H9 (cell line): ENCODE measurements around the gene ERF. TPM values are rescaled to one million over a fixed set of nuclear protein-coding genes. Genes with fewer than 3 reads are reported as not detected.

Source experiments
- DNase-seq: peaks from one replicate; pipeline ENCODE4 v3.0.0-alpha.2; 2017
- H2AFZ ChIP-seq: one replicate; pipeline ENCODE4 v1.6.1; 2013; ENCODE audit warnings: mild to moderate bottlenecking, low read length, control low read depth, moderate library complexity
- H2AK5ac ChIP-seq: 2 replicates; pipeline ENCODE4 v1.6.1; 2013; ENCODE audit warnings: low read length, control low read depth, mixed read lengths; ENCODE audit not compliant: insufficient read length
- H2BK120ac ChIP-seq: one replicate; pipeline ENCODE4 v1.6.1; 2013; ENCODE audit warnings: low read depth, mild to moderate bottlenecking, low read length, control low read depth, inconsistent platforms; ENCODE audit not compliant: poor library complexity, severe bottlenecking
- H2BK12ac ChIP-seq: 2 replicates; pipeline ENCODE4 v1.6.1; 2013; ENCODE audit warnings: low read length, control low read depth, mixed read lengths, low read depth; ENCODE audit not compliant: insufficient read length
- H2BK15ac ChIP-seq: 2 replicates; pipeline ENCODE4 v1.6.1; 2013; ENCODE audit warnings: low read depth, low read length, control low read depth
- H2BK20ac ChIP-seq: one replicate; pipeline ENCODE4 v1.6.1; 2013; ENCODE audit warnings: low read depth, mild to moderate bottlenecking, low read length, control low read depth, inconsistent platforms; ENCODE audit not compliant: poor library complexity, severe bottlenecking
- H2BK5ac ChIP-seq: 2 replicates; pipeline ENCODE4 v1.6.1; 2013; ENCODE audit warnings: low read length, control low read depth, mixed read lengths; ENCODE audit not compliant: insufficient read length
- H3K14ac ChIP-seq: 2 replicates; pipeline ENCODE4 v1.6.1; 2013; ENCODE audit warnings: low read length, control low read depth; ENCODE audit not compliant: insufficient read depth
- H3K18ac ChIP-seq: 2 replicates; pipeline ENCODE4 v1.6.1; 2013; ENCODE audit warnings: low read depth, mild to moderate bottlenecking, mixed read lengths, low read length, control low read depth; ENCODE audit not compliant: insufficient read length
- H3K23ac ChIP-seq: 2 replicates; pipeline ENCODE4 v1.6.1; 2013; ENCODE audit warnings: low read length, control low read depth, mixed read lengths, low read depth; ENCODE audit not compliant: insufficient read length
- H3K23me2 ChIP-seq: 2 replicates; pipeline ENCODE4 v1.6.1; 2013; ENCODE audit warnings: low read depth, mild to moderate bottlenecking, mixed read lengths, low read length, control low read depth; ENCODE audit not compliant: insufficient read length, poor library complexity, severe bottlenecking
- H3K27ac ChIP-seq: 2 replicates; pipeline ENCODE4 v1.5.1; 2013; ENCODE audit warnings: low read length, control low read depth, mixed read lengths, low read depth; ENCODE audit not compliant: insufficient read length
- H3K27me3 ChIP-seq: 2 replicates; pipeline ENCODE4 v1.6.1; 2013; ENCODE audit warnings: low read length, control low read depth, inconsistent platforms; ENCODE audit not compliant: insufficient read depth
- H3K4ac ChIP-seq: 2 replicates; pipeline ENCODE4 v1.6.1; 2013; ENCODE audit warnings: low read depth, mild to moderate bottlenecking, control low read depth, inconsistent platforms, low read length, moderate library complexity
- H3K4me1 ChIP-seq: 2 replicates; pipeline ENCODE4 v1.6.1; 2013; ENCODE audit warnings: low read length, control low read depth, inconsistent platforms; ENCODE audit not compliant: insufficient read depth
- H3K4me2 ChIP-seq: 2 replicates; pipeline ENCODE4 v1.6.1; 2013; ENCODE audit warnings: low read length, control low read depth, mixed read lengths; ENCODE audit not compliant: insufficient read length, insufficient read depth
- H3K56ac ChIP-seq: 2 replicates; pipeline ENCODE4 v1.6.1; 2013; ENCODE audit warnings: low read depth, mild to moderate bottlenecking, mixed read lengths, low read length, control low read depth; ENCODE audit not compliant: insufficient read length
- H3K79me1 ChIP-seq: 2 replicates; pipeline ENCODE4 v1.6.1; 2013; ENCODE audit warnings: low read depth, mild to moderate bottlenecking, moderate library complexity, low read length, control low read depth, inconsistent platforms; ENCODE audit not compliant: insufficient read depth, poor library complexity, severe bottlenecking
- H3K79me2 ChIP-seq: 2 replicates; pipeline ENCODE4 v1.6.1; 2013; ENCODE audit warnings: low read length, control low read depth, inconsistent platforms; ENCODE audit not compliant: insufficient read depth
- H3K9ac ChIP-seq: 2 replicates; pipeline ENCODE4 v1.6.1; 2013; ENCODE audit warnings: low read length, control low read depth, mixed read lengths; ENCODE audit not compliant: insufficient read length; ENCODE audit errors: extremely low read depth
- H3K9me3 ChIP-seq: one replicate; pipeline ENCODE4 v1.6.1; 2013; ENCODE audit warnings: low read depth, low read length, inconsistent platforms; ENCODE audit not compliant: control insufficient read depth
- H3T11ph ChIP-seq: one replicate; pipeline ENCODE4 v1.6.1; 2013; ENCODE audit warnings: mild to moderate bottlenecking, low read length, control low read depth, inconsistent platforms
- H4K20me1 ChIP-seq: one replicate; pipeline ENCODE4 v1.6.1; 2013; ENCODE audit not compliant: control insufficient read depth, insufficient read length, insufficient read depth
- H4K5ac ChIP-seq: 2 replicates; pipeline ENCODE4 v1.6.1; 2013; ENCODE audit warnings: low read depth, mild to moderate bottlenecking, mixed read lengths, low read length, control low read depth; ENCODE audit not compliant: insufficient read length
- H4K8ac ChIP-seq: replicated peaks from 2 replicates; pipeline ENCODE4 v1.6.1; 2013; ENCODE audit warnings: low read length, control low read depth, mixed read lengths, low read depth; ENCODE audit not compliant: insufficient read length
- H4K91ac ChIP-seq: 2 replicates; pipeline ENCODE4 v1.6.1; 2013; ENCODE audit warnings: low read depth, mild to moderate bottlenecking, moderate library complexity, mixed read lengths, low read length, control low read depth; ENCODE audit not compliant: insufficient read length
- H3K27ac Mint-ChIP-seq, 3 experiments: 2 replicates in 2 of 3; 3 replicates in 1 of 3; pipeline ENCODE4 v1.8.0; 2020 to 2021; ENCODE audit warnings: mixed read lengths in 3 of 3, mild to moderate bottlenecking in 1 of 3, moderate library complexity in 1 of 3
- H3K27me3 Mint-ChIP-seq: 2 replicates; pipeline ENCODE4 v1.8.0; 2021; ENCODE audit warnings: low read depth, mild to moderate bottlenecking, moderate library complexity, mixed read lengths
- H3K36me3 Mint-ChIP-seq, 3 experiments: 2 replicates in 2 of 3; 3 replicates in 1 of 3; pipeline ENCODE4 v1.8.0; 2020 to 2021; ENCODE audit warnings: low read depth in 3 of 3, mixed read lengths in 3 of 3; ENCODE audit not compliant: insufficient read depth in 1 of 3
- H3K4me1 Mint-ChIP-seq, 2 experiments: 2 replicates each; pipeline ENCODE4 v1.8.0; 2020; ENCODE audit warnings: mixed read lengths in 2 of 2
- H3K4me3 Mint-ChIP-seq, 2 experiments: 2 replicates in 1 of 2; 3 replicates in 1 of 2; pipeline ENCODE4 v1.8.0; 2020 to 2021; ENCODE audit warnings: mild to moderate bottlenecking in 2 of 2, mixed read lengths in 2 of 2, moderate library complexity in 1 of 2
- H3K9me3 Mint-ChIP-seq, 2 experiments: 2 replicates in 1 of 2; 3 replicates in 1 of 2; pipeline ENCODE4 v1.8.0; 2020; ENCODE audit warnings: mild to moderate bottlenecking in 2 of 2, mixed read lengths in 2 of 2, moderate library complexity in 1 of 2
- CTCF ChIP-seq: fragments of 200-600 bp; sonication (generic); conservative IDR thresholded peaks from 3 replicates; pipeline ENCODE4 v1.8.0; 2021; ENCODE audit warnings: antibody characterized with exemption, mild to moderate bottlenecking
- WGBS: extraction: QIAGEN DNeasy Blood & Tissue Kit; methylation state at CpG from one replicate; pipeline ENCODE4 v1.1.7; 2013; ENCODE audit warnings: missing lambda C conversion rate, low lambda C conversion rate, mixed read lengths; ENCODE audit not compliant: insufficient read length; ENCODE audit errors: extremely low coverage; 5-methylcytosine and 5-hydroxymethylcytosine counted together
- total RNA-seq: library from RNA; stranded (reverse); gene quantifications from 2 replicates; pipeline ENCODE4 v1.2.1, GENCODE V29; 2021

Gene ERF
- total RNA-seq, 1 experiment from 2014 or later = 126 TPM

- TF ChIP-seq CTCF = no peak
- Histone ChIP-seq H3K9ac (no peak overlapping the region), H3K79me2 (no peaks in the 10 kb centered on the region), H3K4me2 (no peak overlapping the region), H3K4ac (no peak overlapping the region), H2BK5ac (no peak overlapping the region), H3K27me3 (no peaks in the 10 kb centered on the region), H3K27ac (no peak overlapping the region), H4K20me1 (no peaks in the 10 kb centered on the region), H3K23ac (no peak overlapping the region), H4K8ac (no peak overlapping the region), H2BK12ac (no peak overlapping the region), H4K5ac (no peak overlapping the region), H2BK120ac (no peak overlapping the region), H3K23me2 (no peaks in the 10 kb centered on the region), H4K91ac (no peak overlapping the region), H3K9me3 (no peaks in the 10 kb centered on the region), H2BK15ac (no peak overlapping the region), H3K4me1 (no peaks in the 10 kb centered on the region), H2BK20ac (no peak overlapping the region), H3K18ac (no peak overlapping the region), H3K79me1 (no peaks in the 10 kb centered on the region), H2AFZ (no peak overlapping the region), H2AK5ac (no peak overlapping the region), H3K56ac (no peak overlapping the region), H3K14ac (no peak overlapping the region), H3T11ph (no peak overlapping the region)
- Mint-ChIP-seq H3K36me3 (peaks cover 47 to 76% (median 76%) of the 10 kb centered on the region in 3 experiments), H3K9me3 (no peaks in the 10 kb centered on the region), H3K4me3 (no peak overlapping the region), H3K4me1 (peaks cover 0 to 6% of the 10 kb centered on the region in 2 experiments; a peak in 1 of 4 replicates), H3K27ac (no peak overlapping the region), H3K27me3 (no peaks in the 10 kb centered on the region; the same call in 1 of the 2 replicates)
- DNase-seq = no peak
- no CpG with 5 or more reads among the region's 11 CpGs for WGBS
These were observed 20.6 kb downstream of the ERF start for GRCh38 chr19:42234364-42234763.
